SK-N-MC (cell line): ENCODE results near the gene SGMS1.

ENCODE experiments used
- DNase-seq: peaks from one replicate; pipeline ENCODE4 v3.0.0-alpha.2; 2011; ENCODE audit warnings: low read depth, low spot score
- H3K27ac ChIP-seq: fragments of 200-600 bp; sonication (generic); 2 replicates; pipeline ENCODE4 v1.5.1; 2016; ENCODE audit warnings: mixed run types
- H3K36me3 ChIP-seq: fragments of 200-600 bp; sonication (generic); 2 replicates; pipeline ENCODE4 v1.6.1; 2017; ENCODE audit warnings: antibody characterized with exemption, low read length, mixed read lengths; ENCODE audit not compliant: insufficient read depth
- H3K4me3 ChIP-seq: fragments of 200-600 bp; sonication (generic); 2 replicates; pipeline ENCODE4 v1.5.1; 2016
- H3K9ac ChIP-seq: fragments of 200-600 bp; sonication (generic); 2 replicates; pipeline ENCODE4 v1.8.0; 2017; ENCODE audit warnings: mixed run types, mixed read lengths; ENCODE audit not compliant: insufficient read length
- H3K9me3 ChIP-seq: fragments of 200-600 bp; sonication (generic); 2 replicates; pipeline ENCODE4 v1.6.1; 2017; ENCODE audit warnings: low read depth, mild to moderate bottlenecking, antibody characterized with exemption, low read length, moderate library complexity, mixed read lengths
- EZH2 ChIP-seq: fragments of 200-600 bp; sonication (generic); IDR thresholded peaks from one replicate; pipeline ENCODE4 v1.6.1; 2017; ENCODE audit warnings: antibody characterized with exemption
- FOXP2 ChIP-seq: optimal IDR thresholded peaks from 2 replicates; pipeline ENCODE3; 2011; ENCODE audit warnings: mild to moderate bottlenecking, moderate library complexity; ENCODE audit not compliant: insufficient read depth; ENCODE audit errors: extremely low read length, control extremely low read depth
- POLR2AphosphoS5 ChIP-seq: IDR thresholded peaks from 2 replicates; pipeline ENCODE4 v1.6.1; 2012; ENCODE audit warnings: mild to moderate bottlenecking, low read depth, low read length, borderline replicate concordance

SGMS1 gene

DNA sequence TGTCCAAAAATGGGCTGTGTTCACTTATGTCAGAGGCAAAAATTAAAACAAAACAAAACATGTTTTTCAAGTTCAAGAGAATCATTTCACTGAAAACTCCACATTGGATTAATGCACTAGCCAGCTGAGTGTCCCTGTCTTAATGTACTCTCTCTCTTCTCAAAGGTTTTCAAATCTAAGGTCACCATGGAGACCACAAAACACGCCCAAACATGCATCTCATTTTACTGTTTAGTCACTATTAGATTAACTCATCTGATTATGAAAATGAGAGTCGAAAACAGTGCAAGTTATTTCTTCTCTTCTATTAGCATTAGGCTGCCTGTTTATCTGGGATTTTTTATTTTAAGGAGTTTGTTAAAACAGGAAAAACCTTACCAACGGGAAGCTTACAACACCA, 301.7 kb downstream of the SGMS1 start:
- Histone ChIP-seq H3K27ac (no peak overlapping the region), H3K9ac (no peak overlapping the region), H3K9me3 (no peaks in the 10 kb centered on the region), H3K36me3 (no peaks in the 10 kb centered on the region), H3K4me3 (no peak overlapping the region)
- no peak for DNase-seq
- no peak for TF ChIP-seq FOXP2
- TF ChIP-seq EZH2, result no peak
- no peak for TF ChIP-seq POLR2AphosphoS5

DNA sequence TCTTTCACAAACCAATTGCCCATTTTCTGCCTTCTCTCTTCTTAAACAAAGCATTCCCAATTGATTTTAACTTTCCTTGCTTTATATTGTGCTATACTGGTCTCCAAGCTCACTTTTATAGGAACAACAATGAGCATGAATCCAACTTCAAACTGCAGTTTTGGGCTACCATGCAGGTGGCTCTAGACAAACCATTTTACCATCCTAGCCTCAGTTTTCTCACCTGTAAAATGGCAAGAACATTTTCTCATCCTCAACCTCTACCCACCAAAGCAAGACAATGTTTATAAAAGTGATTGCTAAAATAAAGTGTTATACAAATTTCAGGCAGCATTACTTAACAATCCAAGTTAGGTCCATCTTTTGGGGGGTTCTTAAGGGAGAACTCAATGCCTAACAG, 305.6 kb downstream of the SGMS1 start:
- no peak overlapping the region for H3K9ac ChIP-seq
- TF ChIP-seq POLR2AphosphoS5 (no peak), FOXP2 (no peak), EZH2 (no peak)
- H3K4me3 ChIP-seq, result no peak overlapping the region
- no peaks in the 10 kb centered on the region for H3K9me3 ChIP-seq
- H3K36me3 ChIP-seq, result no peaks in the 10 kb centered on the region
- DNase-seq, result no peak
- H3K27ac ChIP-seq, result no peak overlapping the region

DNA sequence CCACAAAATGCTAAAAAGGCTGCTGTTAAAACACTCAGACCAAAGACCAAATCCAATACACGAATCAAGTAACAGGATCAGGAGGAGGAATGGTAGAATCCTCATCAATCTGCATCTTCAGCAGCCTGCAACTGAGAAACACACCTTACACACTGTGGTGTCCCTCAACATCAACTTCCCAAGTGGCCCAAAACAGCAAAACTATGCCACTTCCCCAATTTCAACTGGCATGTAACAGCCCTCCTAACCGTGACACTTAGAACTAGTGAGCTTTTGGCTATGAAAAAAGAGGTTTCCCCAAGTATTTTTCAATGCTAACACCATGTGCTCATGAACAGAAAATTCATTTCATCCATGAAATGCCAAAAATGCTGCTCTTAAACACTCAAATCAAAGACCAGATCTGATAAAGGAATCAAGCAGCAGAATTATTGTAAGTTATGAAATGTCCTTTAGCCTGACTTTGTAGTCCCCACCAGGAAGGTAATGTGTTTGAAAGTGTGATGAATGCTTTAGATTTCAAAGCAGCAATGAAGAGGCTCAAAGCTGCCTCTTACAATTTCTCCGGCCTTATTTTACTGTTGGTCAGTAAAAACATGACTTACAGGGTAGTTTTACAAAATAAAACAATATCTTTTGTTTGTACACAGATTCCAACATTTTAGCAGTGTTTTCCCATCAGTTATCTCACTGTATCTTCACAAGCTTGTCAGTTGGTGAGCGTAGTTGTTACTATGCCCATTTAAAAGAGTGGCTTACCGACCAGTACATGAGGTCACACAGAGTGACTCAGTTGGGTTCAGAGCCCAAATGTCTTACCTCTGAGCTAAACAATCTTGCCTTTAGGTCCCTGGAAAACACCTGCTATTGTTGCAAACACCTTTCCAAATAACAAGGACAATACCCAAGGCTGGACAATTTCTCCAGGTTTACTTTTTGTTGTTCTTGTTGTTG, 306.8 kb downstream of the SGMS1 start:
- Histone ChIP-seq H3K9me3 (no peaks in the 10 kb centered on the region), H3K9ac (no peak overlapping the region), H3K4me3 (no peak overlapping the region), H3K36me3 (no peaks in the 10 kb centered on the region), H3K27ac (no peak overlapping the region)
- no peak for DNase-seq
- TF ChIP-seq POLR2AphosphoS5 (no peak), EZH2 (no peak), FOXP2 (no peak)

DNA sequence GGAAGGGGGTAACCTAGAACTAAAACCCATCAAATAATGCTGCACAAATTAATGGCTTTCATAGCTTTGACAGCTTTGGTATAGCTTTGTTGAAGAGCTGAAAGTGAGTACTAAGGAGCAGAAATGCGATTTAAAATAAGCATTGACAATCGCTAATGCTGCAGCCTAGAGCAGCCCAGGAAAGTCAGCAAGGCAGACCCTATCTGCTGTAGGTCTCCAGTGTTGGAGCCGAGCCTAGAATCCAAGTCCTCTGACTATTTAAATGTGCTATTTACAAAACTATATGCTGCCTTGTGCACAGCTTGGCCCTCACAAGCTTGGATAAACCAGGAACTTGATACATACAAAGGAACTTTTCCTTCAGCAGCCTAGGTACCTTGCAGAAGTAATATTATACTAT, 307.6 kb downstream of the SGMS1 start:
- H3K4me3 ChIP-seq, result no peak overlapping the region
- H3K9me3 ChIP-seq, result no peaks in the 10 kb centered on the region
- no peaks in the 10 kb centered on the region for H3K36me3 ChIP-seq
- DNase-seq, result no peak
- no peak overlapping the region for H3K27ac ChIP-seq
- TF ChIP-seq EZH2, result no peak
- TF ChIP-seq POLR2AphosphoS5, result no peak
- no peak for TF ChIP-seq FOXP2
- no peak overlapping the region for H3K9ac ChIP-seq

DNA sequence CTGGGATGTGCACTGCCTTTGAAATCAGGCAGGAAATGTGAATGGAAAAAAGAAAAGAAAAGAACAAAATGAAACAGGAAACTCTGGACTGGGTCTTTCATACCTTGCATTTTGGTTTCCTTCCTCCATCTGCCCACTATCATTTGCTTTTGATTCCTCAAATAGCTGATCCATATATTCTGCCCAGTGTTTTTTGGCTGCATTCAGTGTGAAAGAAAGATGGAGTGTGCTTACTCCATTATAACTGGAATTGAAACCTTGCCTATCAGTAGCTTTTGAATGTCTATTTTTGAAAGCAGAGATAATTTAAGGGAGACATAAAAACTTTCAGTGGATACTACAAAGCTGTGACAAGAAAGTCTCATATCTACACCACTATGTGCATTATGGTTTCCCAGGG, 308.3 kb downstream of the SGMS1 start:
- no peaks in the 10 kb centered on the region for H3K36me3 ChIP-seq
- H3K27ac ChIP-seq, result no peak overlapping the region
- H3K9ac ChIP-seq, result no peak overlapping the region
- no peak for TF ChIP-seq EZH2
- no peak for TF ChIP-seq POLR2AphosphoS5
- no peak for TF ChIP-seq FOXP2
- H3K9me3 ChIP-seq, result no peaks in the 10 kb centered on the region
- no peak for DNase-seq
- no peak overlapping the region for H3K4me3 ChIP-seq

DNA sequence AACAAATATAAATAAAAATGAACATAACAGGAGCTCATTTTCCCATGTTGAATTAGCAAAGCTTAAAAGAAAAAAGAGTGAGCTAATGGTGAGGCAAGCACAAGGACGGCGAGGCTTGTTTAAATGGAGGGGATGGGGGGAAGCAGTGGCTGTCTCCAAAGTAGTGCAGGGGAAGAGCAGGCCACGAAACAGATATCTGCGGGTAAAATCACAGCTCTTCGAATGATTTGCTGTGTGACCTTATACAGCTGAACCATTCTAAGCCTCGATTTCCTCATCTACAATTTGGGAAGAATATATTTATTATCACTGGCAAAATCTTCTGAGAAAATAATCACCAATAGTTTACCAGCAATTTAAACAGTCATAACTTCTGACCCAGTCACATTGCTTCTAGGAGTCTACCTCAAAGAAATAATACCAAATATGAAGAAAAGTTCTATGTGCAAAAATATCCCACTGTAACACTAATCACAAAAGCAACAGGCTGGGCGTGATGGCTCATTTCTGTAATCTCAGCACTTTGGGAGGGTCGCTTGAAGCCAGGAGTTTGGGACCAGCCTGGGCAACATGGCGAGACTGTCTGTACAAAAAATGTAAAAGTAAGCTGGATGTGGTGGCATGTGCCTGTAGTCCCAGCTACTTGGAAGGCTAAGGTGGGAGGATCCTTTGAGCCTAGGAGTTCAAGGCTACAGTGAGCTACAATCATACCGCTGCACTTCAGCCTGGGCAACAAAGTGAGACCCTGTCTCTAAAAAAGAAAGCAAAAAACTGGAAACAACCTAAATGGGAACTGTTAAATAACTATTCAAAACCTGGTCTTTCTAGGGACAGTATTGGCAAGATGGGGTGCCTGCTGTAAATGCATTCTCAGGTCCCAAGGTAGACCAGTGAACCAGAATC, 309.3 kb downstream of the SGMS1 start:
- H3K36me3 ChIP-seq, result no peaks in the 10 kb centered on the region
- DNase-seq, result no peak
- no peak overlapping the region for H3K4me3 ChIP-seq
- no peaks in the 10 kb centered on the region for H3K9me3 ChIP-seq
- H3K9ac ChIP-seq, result no peak overlapping the region
- H3K27ac ChIP-seq, result no peak overlapping the region
- TF ChIP-seq FOXP2, result no peak
- no peak for TF ChIP-seq POLR2AphosphoS5
- TF ChIP-seq EZH2, result no peak

DNA sequence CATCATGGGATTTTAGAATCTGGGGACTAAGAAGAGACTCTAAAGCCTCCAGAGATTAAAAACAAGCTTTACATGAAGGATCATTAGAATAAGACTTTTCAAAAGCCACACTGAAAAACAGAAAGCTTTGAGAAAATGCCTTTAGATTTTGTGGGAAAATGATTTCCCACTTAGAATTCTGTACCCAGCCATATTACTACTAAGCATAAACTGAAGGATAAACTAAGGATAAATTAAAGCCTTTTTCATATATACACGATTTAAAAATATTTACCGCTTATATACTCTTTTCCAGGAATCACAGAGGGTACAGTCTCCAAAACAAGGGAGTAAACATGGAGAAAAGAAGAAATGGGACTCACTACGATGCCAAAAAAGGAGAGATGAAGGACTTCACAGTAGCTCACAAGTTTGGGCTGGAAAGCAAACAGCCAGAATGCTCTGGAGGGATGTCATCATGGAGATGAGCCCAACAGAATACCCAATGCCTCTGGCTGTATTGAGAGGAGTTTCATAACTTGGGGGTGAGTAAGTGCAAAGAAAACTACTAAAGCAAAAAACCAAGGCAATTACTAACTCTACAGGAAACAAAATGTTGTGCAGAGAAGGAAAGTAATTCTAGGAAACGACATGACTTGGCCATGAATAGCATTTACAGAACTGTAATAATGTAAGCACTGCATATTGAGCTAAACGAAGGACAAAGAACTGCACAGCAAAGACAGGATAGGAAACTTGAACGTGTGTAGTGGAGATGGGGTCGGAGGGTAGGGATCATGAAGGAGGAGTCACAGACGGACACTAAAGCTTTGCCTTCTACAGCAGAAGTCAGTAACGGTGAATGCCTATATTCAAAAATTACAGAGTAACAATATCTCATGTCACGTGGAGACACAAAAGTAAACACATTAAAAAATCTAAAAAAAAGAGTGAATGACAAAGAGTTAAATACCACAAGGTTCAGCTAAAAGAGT, 311.0 kb downstream of the SGMS1 start:
- TF ChIP-seq POLR2AphosphoS5 (no peak), EZH2 (no peak), FOXP2 (no peak)
- H3K4me3 ChIP-seq, result no peak overlapping the region
- H3K36me3 ChIP-seq, result no peaks in the 10 kb centered on the region
- H3K9ac ChIP-seq, result no peak overlapping the region
- no peaks in the 10 kb centered on the region for H3K9me3 ChIP-seq
- no peak for DNase-seq
- H3K27ac ChIP-seq, result no peak overlapping the region
